GM18507 (cell line): ENCODE results near the gene HK1.
A peak's percentile ranks its signal among the peaks of the same experiment; 100 is the strongest.
"Not testable (repeated sequence)": the region's sequence is repeated elsewhere in the genome, so short reads cannot be mapped to it uniquely, and the experiment has no call there.

Experiments
- DNase-seq: peaks from one replicate; pipeline ENCODE4 v3.0.0; 2011; ENCODE audit warnings: low read depth; ENCODE audit not compliant: insufficient read length; ENCODE audit errors: extremely low spot score
- FAIRE-seq: peaks from 2 replicates; lab custom pipeline; 2011; peaks lifted over from hg19 to GRCh38; lab: Jason Lieb, UNC

Gene HK1

DNA sequence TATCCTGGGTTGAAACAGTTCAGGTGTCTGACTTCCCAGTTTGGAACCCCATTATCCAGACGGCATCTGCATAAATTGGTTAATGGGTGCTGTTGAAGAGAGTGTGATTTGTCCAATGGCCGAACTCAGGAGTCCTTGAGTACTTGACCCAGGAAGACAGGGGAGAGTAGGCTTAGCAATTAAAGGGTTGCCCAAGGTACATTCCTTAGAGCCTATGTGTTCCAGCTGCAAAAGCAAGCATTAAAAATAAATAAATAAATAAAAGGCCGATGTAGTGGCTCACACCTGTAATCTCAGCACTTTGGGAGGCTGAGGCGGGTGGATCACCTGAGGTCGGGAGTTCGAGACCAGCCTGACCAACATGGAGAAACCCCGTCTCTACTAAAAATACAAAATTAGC is 44.0 kb downstream of the HK1 start:
- DNase-seq, FAIRE-seq: not testable (repeated sequence)

- DNase-seq, result no peak
- FAIRE-seq, result no peak
Measured at GRCh38 chr10:69323622-69324021, 45.3 kb downstream of the HK1 start.

DNA sequence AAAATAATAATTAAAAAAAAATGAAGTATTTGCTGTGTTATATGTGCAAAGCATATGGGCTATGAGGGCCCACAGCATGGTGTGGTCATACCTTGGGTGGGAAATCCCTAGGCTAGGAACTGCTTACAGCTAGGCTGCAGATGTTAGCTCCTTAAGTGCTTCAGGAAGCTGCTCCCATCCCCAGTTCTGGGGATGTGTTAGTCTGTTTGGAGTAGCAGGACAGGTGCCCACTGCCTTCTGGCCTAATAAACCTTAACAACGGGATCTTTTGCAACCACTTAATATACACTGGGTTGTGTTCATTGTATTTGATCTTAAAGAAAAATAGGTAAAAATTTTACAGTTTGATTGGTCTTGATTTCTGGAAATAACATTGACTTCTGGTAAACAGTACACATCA is 46.3 kb downstream of the HK1 start:
- DNase-seq (no peak), FAIRE-seq (no peak)

DNA sequence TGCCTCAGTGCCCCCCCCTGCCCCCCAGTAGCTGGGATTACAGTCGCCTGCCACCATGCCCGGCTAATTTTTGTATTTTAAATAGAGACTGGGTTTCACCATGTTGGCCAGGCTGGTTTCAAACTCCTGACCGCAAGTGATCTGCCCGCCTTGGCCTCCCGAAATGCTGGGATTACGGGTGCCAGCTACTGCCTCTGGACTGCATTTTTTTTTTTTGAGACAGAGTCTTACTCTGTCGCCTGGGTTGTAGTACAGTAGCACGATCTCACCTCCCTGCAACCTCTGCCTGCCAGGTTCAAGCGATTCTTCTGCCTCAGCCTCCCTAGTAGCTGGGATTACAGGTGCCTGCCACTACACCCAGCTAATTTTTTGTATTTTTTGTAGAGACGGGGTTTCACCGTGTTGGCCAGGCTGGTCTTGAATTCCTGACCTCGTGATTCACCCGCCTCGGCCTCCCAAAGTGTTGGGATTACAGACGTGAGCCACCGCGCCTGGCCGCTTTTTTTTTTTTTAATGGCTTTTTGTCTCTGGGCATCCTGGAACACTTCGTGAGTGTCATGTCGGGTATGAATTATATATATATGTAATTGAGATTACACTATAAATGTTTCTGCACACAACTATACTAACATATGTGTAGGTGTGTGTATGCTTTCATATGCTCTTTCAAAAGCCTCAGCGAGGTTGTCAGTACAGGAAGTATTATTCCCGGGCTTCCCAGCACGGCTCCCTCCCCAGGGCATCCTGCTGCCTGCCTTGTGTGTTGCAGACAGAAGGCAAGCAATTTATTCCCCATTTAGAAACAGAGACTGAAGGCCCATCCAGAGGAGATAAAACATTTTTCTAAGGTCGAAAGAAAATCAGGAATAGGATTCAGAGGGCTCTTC is 47.6 kb downstream of the HK1 start:
- not testable (repeated sequence) for FAIRE-seq, DNase-seq

- DNase-seq (no peak), FAIRE-seq (no peak)
Measured at GRCh38 chr10:69326692-69327091, 48.4 kb downstream of the HK1 start.

DNA sequence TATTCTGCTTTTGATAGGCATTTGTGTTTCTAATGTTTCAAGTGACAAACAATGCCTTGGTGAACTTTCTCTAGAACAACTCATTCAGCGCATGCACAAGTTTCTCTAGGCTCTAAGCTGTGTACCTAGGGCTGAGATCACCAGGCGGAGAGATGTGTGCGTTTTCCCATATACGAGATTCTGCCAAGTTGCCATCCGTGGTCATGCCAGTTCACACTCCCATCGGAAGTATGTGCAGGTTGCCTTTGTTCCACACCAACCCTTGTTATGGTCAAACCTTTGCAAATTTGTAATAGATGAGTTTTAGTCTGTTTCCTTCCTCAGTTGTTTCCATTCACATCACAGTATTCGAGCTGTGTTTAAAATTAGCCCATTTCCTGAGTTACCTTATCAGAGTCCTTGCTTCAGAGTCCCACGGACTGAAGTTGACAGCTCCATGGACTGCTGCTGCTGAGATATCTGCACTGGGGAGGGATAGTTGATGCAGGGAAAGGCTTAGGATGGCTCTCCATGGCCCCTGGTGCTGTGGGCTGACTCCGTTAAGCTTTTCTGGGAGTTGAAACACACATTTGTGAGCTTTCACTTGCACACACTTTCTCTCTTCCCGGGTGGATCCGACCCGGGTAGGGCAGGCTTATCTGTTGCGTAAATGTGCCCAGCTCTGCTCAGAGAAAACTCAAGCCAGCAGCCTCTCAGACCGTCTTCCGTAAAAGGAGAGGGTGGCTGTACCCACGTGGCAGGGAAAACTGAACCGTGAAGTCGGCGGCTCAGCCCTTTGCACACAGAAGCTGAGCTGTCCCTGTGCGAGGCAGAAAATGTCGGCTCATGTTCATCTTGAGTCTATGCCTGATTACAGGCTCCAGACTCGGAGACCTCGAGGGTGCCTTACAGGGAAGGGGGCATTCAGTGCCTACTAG is 49.4 kb downstream of the HK1 start:
- FAIRE-seq, result peak; percentile 82
- no peak for DNase-seq

GRCh38 chr10:69328380-69328735 is 50.1 kb downstream of the HK1 start:
- DNase-seq, result no peak
- FAIRE-seq, result no peak

DNA sequence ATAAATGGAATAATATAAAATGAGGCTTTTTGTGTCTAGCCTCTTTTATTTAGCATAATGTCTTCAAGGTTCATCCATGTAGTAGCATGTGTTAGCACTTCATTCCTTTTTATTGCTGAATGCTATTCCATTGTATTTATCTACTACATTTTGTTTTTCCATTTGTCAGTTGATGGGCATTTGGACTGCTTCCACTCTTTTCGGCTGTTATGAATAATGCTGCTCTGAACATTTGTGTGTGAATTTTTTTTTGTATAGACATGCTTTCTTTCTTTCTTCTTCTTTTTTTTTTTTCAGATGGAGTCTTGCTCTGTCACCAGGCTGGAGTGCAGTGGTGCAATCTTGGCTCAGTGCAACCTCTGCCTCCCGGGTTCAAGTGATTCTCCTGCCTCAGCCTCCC is 50.6 kb downstream of the HK1 start:
- not testable (repeated sequence) for FAIRE-seq, DNase-seq

DNA sequence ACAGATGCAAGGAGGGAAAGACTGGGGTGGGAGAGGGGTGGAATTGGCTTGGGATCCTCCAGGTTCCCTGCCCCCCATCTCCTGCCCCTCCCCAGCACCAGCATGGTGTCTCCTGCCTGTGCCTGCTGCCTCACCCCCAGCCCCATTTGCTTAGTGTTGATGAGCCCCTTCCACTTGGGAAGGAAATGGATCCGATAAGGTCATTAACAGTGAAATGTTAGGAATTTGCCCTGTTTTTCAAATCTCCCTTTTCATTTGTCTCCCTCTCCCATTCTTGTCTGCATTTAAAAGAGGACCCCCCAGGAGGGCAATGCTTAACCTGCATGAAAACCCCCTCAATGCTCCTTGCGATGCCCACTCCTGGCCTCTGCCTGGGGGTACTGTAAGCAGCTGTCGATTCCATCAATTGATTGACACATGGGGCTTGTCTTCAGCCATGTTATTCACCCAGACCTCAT is 51.5 kb downstream of the HK1 start:
- DNase-seq (no peak), FAIRE-seq (no peak)

DNA sequence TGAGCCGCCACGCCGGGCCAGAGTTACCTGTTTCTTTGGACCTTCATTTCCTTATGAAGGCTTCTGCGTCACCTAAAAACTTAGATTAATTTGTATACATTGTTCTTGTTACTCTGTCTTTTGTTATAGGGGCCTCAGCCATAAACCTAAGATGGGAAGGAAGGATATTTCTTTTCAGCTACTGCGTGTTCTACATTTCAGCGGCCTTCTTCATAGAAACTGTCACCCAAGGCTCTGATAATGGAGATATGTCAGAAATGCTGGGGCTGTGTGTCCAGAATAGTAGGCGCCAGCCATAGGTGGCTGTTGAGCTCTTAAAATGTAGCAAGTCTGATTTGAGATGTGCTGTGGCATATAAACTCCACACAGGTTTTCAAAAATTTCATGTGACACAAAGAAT is 52.9 kb downstream of the HK1 start:
- DNase-seq (no peak), FAIRE-seq (no peak)

DNA sequence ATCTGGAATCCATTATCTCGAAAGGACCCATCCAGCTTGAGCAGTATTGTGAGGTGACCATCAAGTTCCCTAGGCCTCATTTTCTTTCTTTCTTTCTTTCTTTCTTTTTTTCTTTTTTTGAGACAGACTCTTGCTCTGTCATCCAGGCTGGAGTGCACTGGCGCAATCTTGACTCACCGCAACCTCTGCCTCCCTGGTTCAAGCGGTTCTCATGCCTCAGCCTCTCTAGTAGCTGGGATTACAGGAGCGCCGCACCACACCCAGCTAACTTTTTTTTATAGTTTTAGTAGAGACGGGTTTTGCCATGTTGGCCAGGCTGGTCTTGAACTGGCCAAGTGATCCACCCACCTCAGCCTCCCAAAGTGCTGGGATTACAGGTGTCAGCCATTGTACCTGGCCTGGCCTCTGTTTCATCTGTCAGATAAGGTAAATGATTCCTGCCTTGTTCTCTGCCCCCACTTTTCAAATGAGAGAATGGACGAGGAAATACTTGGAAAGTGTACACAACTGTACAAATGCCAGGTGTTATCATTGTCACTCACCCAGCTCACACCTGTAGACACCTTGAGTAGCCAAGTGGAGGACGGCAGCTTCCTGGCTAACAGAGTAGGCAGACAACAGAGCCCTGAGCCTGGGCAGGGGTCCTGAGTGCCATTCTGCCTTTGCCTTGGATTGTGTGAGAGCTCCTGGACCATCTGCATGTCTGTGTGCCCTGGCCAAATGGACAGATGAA is 54.1 kb downstream of the HK1 start:
- FAIRE-seq (no peak), DNase-seq (no peak)

DNA sequence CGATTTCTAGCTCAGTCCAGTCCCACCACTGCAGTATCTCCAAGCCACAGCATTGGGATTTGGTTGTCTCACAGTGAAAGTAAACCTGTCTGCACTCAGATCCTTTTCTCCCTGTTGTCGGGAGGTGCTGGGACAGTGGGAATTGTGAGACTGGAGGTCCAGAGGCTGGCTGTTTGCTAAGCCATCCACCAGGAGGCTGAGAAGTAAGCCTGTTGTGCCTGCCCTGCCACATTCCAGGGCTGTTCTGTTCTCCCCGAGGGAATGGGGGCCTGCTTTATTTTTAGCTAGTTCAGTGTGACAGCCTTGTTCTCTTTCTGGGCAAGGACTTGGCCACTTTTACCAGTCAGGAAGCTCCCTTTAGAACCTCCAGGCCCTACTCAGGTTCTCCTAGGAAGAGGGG is 54.9 kb downstream of the HK1 start:
- DNase-seq (no peak), FAIRE-seq (no peak)

DNA sequence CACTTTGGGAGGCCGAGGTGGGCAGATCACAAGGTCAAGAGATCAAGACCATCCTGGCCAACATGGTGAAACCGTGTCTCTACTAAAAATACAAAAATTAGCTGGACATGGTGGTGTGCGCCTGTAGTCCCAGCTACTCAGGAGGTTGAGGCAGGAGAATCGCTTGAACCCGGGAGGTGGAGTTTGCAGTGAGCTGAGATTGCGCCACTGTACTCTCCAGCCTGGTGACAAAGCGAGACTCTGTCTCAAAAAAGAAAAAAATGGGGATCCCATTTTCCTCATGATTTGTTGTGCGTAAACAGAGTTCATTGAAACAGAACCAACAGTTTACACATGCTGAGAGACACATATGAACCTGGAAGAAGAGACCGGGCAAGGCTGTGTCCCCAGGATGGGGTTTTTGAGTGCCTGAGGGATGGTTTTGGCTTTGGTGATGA is 55.6 kb downstream of the HK1 start:
- FAIRE-seq, DNase-seq: not testable (repeated sequence)

DNA sequence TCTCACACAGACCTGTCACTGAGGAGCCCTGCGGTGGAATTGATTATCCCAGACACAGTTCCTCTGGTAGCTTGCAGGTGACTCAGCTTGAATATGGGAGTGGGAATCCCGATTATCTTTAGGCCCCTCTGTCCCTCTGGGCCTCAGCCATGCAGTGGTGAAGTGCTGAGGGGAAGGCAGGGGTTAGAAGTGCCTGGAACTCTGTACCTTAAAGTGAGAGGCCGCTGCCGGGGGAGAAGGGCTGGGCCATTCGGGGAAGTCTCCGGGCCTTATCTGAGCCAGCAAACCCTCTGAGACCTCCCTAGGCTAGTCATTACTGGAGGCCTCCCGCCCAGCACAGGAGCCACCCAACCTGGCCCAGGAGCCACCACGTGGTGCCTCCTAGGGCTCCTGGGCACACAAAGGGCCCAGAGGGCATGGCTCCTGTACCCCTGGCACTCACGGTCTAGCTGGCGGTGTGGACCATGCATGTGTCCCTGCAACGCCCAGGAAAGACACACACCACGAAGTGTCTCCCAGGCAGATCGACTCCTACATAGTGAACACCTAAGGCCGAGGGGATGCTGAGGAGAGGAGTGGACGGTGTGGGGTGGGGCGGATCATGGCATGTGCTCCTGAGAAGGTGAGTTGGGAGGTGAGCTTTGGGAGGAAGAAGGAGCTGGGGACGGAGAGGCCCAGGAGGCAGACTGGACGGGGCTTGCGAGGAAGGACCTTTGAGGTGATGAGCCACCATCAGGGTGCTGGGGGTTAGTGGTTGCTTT is 56.2 kb downstream of the HK1 start:
- DNase-seq (no peak), FAIRE-seq (no peak)

- no peak for FAIRE-seq
Measured at GRCh38 chr10:69335063-69335587, 56.8 kb downstream of the HK1 start.

DNA sequence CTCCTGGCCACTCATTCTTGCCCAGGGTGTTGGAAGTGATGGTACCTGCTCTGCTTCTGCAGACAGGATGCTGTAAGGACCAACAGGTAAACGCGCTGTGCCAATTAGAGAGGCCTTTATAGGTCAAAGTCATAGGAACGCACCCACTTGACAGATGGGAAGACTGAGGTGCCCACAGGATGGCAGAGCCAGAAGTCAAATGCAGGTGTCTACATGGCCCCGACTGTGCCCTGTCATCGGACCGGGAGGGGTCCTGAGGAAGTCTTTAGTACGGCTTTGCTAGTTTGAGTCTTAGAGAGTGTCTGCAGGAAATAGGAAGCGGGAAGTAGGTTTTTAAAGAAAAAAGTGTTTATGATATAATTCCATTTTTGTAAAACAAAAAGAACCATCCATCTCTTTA is 57.3 kb downstream of the HK1 start:
- DNase-seq (no peak), FAIRE-seq (no peak)

More at GRCh38 chr10:69335063-69335587, 56.8 kb downstream of the HK1 start:
- no peak for DNase-seq

DNA sequence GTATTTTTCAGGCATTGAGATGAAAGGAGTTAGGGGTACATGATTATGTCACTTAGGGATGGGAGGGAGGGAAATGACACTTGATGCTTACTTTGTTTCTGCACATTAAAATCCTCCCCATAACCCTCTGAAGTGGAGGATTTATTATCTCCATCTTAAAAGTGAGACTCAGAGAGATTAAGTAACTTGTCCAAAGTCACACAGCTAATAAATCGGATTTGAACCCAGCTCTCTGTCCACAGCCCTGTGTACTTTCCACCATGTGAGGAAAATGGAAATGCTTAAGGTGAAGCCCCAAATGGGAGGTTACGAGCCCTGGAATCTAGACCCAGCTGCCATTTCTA is 58.6 kb downstream of the HK1 start:
- FAIRE-seq (no peak), DNase-seq (no peak)

GRCh38 chr10:69337296-69338132 is 59.2 kb downstream of the HK1 start:
- DNase-seq, result no peak
- no peak for FAIRE-seq
